Stimulated activated CD4-positive, alpha-beta T cell treated with anti-CD3 and anti-CD28 coated beads, Interleukin-12 subunit alpha, Interleukin-12 subunit beta, amount 100 ng/mL, for 4 hours (primary cell): ENCODE results near the gene CXCR5.
"Not testable (repeated sequence)": the region's sequence is repeated elsewhere in the genome, so short reads cannot be mapped to it uniquely, and the experiment has no call there.

Source experiments
- DNase-seq: peaks from one replicate; pipeline ENCODE4 v3.0.0-alpha.2; 2020

CXCR5 gene

DNA sequence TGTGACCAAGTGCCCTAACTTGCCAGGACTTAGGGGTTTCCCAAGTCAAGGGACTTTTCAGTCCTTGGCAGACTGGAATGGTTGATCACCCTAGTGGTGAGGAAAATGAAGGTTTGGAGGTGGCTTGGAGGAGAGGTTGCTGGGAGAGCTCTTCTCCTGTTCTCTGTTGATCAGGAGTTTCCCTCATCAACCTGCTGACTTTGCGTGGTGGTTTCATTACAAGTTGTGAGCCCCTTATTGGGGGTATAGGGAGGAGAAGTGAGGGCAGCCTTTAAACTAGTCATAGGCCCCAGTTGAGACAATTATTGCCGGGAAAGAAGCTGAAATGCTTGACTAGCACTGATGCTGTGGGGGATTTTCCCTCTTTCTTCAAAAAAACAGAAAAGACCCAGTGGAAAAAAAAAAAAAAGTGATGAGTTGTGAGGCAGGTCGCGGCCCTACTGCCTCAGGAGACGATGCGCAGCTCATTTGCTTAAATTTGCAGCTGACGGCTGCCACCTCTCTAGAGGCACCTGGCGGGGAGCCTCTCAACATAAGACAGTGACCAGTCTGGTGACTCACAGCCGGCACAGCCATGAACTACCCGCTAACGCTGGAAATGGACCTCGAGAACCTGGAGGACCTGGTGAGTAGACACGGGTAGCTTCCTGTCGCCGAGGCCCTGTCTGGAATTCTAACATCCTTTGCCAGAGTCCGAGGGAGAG, at the start of gene CXCR5:
Gene CXCR5, plus strand, starts transcription at position 525 of the 704 bp plus-strand sequence. Its CDS starts 50 bp downstream, at position 575.
- DNase-seq, result peak; percentile 54

GRCh38 chr11:118834427-118835028, 49.2 kb upstream of the CXCR5 start:
- DNase-seq, result no peak

DNA sequence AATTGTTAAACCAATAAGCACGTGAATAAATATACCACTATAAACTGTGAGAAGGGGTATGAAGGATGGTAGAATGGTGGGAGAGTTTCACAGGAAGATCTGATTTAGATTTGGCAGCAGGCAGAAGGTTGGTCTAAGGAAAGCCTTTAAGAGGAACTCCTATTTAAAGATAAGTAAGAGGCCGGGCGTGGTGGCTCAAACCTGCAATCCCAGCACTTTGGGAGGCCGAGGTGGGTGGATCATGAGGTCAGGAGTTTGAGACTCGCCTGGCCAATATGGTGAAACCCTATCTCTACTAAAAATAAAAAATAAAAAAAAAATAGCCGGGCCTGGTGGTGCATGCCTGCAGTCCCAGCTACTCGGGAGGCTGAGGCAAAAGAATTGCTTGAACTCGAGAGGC, 45.8 kb upstream of the CXCR5 start:
- DNase-seq, result no peak

DNA sequence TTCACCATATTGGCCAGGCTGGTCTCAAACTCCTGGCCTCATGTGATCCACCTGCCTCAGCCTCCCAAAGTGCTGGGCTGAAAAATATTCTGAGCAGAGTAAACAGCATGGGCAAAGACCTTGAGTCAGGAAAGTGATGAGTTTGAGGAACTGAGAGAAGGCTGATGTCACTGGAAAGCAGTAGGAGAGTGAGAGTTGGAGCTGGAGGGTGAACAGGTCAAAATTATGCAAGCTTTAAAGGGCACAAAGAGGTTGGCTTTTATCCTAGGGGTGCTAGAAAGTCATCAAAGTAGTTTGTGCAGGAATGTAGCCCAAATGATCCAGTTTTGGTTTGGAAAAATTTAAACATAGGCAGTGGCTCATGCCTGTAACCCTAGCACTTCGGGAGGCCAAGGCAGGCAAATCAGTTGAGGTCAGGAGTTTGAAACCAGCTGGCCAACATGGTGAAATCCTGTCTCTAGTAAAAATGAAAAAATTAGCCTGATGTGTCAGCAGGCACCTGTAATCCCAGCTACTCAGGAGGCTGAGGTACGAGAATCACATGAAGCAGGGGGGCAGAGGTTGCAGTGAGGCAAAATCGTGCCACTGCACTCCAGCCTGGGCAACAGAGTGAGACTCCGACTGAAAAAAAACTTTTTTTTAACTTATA, 44.7 kb upstream of the CXCR5 start:
- DNase-seq, result no peak

DNA sequence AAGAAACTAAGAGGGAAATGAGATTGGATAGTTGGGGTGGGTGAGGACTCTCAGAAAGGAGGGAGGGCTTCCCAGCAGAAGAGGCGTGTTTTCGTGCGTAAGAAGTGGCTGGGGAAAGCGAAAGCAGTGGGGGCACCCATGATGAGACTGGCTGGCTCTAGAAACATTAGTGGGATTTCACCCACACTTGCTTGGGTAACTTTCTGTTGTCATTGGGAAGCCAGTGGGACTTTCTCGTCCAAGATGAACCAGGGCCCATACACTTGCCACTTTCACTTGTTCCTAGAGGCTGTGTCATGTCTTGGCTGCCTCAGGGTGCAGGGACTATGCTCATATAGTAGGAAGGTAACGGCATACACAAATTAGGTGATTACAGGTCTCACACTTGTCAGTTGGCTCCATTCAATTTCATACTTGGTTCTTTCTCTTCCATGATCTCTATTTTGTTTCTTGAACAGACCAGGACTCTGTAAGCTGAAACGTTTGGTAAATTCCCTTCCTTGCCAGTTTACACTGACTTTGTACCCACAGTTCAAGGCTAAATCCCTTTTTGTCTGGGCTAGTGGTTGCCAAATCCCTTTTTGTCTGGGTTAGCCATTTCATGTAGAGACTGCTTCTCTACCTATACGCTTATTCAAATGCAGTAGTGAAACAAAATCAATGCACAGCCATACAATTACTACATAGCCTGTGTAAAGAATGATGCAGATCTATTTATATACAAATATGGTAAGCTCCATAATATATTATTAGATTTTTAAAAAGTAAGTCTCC, 42.0 kb upstream of the CXCR5 start:
- DNase-seq, result peak; percentile 39

- DNase-seq, result no peak
Measured at GRCh38 chr11:118842369-118842768, 41.3 kb upstream of the CXCR5 start.

DNA sequence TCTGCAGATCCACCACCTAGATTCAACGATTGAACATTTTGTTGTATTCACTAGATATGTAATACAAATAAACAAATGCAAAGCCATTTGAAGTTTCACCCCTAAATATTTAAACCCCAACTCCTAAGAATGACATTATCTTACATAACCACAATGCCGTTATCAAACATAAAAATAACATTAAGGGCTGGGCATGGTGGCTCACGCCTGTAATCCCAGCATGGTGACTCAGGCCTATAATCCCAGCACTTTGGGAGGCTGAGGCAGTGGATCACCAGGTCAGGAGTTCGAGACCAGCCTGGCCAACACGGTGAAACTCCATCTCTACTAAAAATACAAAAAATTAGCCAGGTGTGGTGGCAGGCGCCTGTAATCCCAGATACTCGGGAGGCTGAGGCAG, 40.8 kb upstream of the CXCR5 start:
- DNase-seq, result not testable (repeated sequence)

DNA sequence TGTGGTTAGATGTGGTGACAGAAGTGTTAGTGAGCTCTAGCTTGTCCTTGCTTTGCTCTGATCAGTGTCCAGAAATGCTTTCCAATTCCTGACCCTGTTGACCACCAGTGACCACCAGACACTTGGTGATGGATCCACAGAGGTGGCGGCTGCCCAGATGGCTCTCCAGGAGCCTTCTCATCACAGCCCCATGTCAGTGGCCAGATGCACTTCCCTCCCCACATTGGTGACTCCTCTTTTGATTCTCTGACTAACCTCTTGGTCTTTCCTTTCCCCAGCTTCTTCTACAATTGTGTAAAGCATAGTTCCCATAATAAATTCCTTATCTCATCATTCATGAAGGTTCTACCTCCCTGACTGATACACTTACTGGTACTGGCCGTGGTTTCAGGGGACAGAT, 40.1 kb upstream of the CXCR5 start:
- DNase-seq, result no peak

GRCh38 chr11:118845369-118845768, 38.3 kb upstream of the CXCR5 start:
- no peak for DNase-seq

- no peak for DNase-seq
Measured at GRCh38 chr11:118846181-118846935, 37.3 kb upstream of the CXCR5 start.

- DNase-seq, result no peak
Measured at GRCh38 chr11:118849825-118850224, 33.9 kb upstream of the CXCR5 start.

DNA sequence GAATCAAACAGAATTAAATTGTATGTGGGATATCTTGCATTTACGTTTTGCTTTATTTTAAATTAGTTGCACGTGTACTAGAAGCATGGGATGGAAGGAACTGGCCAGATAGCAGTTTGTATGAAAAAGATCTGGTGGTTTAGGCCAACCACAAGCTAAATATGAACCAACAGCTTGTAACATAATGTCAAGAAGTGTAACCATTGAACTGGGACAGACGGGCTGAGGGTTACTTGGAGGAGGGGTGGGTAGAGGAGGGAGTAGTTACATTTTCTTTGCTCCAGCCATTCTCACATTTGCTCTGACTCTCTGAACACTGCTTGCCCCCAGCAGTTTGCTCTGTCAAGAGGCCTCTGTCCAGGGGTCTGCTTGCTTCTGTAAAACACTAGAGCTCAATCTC, 31.7 kb upstream of the CXCR5 start:
- no peak for DNase-seq

DNA sequence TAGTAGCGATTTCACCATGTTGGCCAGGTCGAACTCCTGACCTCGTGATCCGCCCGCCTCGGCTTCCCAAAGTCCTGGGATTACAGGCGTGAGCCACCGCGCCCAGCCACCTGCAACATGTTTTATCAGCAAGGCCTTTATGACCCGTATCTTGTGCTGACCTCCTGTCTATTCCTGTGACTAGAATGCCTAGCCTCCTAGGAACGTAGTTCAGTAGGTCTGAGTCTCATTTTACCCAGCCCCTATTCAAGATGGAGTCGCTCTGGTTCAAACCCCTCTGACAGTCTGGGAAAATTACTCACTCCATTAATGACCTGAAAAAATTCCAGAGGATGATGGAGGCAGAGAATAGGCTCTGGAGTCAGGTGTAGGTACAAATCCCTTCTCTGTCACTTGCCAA, 30.0 kb upstream of the CXCR5 start:
- no peak for DNase-seq

DNA sequence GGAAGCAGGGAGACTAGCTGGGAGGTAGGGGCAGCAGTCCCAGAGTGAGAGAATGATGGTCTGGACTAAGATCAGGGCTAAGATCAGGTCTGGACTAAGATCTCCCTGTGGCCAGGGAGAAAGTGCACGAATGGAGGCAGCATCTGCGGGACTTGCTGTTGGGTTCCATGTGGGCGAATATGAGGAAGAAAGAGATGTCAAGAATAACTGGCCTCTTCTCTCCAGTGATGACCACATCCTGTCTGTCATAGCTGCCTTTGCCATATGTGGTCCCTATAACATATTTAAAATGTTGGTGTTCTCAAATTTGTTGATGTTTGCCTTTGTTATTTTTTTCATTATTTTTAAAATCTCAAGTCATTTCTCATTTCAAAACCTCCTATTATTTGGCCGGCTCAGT, 27.4 kb upstream of the CXCR5 start:
- DNase-seq, result no peak

GRCh38 chr11:118857385-118857784, 26.3 kb upstream of the CXCR5 start:
- DNase-seq, result no peak

GRCh38 chr11:118859973-118860372, 23.7 kb upstream of the CXCR5 start:
- no peak for DNase-seq

GRCh38 chr11:118868659-118869058, 15.0 kb upstream of the CXCR5 start:
- no peak for DNase-seq

DNA sequence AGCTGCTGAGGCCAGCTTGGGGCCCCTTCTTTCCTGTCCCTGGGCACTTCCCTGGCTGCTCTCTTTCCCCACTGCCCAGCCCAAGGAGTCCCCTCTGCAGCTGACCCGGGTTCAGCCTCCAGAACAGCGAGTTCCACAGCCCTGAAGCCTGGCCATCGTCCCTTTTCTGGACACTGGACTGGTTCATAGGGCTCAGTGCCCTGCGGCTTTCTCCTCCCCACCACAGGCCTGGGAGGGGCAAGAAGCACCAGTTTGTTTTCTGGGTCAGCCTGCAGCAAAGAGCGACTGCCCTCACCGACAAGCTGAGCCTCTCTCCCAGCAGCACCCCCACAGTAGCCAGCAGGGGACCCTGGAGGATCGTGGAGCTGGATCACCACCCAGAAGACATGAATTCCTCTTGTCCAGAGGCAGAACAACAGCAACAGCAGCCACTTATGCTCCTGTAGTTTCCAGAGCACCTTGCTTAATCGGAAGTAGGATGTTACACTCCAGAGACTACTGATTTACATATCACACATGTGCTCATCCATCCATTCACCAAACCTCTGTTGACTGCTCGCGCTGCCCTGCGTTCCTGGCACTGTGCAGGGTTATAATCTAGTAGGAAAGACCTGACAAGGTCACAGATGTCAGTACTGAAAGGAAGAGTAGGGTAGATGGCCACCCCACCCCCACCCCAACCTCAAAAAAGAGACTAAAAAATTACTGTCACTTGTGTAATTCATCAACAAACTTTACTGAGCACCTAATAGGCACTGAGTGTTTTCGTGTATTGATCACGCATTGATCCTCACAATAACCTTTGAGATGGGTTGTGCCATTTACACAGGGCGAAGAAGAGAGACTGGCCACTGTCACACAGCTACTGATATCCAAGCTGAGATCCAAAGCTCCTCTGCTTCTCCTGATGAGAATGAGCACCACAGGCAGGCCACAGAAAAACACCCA, 13.0 kb upstream of the CXCR5 start:
- no peak for DNase-seq

DNA sequence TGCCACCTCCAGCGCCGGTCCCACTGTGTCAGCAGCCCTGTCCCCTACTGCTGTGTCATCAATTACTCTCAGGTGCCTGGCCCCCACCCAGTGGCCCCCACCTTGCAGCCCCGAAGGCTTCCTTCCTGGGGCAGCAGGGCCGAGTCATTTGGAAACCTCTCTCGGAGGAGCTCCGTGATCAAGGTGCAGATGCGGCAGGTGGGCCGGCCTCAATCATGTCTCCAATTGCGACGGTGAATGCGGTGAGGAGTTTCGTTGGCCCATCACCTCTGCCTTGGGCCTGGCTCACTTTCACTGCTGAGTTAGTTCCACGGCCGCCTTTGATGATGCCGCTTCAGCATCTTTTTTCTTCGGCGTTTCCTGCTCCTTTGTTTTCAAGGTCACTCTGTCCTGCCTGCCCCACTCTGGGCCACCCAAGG, 11.3 kb upstream of the CXCR5 start:
- DNase-seq, result peak; percentile 54

DNA sequence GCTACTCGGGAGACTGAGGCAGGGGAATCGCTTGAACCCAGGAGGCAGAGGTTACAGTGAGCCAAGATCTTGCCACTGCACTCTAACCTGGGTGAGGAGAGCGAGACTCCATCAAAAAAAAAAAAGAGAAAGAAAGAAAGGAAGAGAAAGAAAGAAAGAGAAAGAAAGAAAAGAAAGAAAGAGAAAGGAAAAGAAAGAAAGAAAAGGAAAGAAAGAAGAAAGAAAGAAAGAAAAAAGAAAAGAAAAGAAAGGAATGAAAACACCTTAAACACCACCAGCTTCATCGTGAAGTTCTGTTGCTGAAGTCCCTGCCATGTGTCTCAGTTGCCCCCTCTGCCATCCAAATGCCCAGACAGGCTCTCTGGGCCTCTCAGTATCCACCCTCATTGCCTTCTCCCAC, 9.9 kb upstream of the CXCR5 start:
- no peak for DNase-seq

- DNase-seq, result no peak
Measured at GRCh38 chr11:118876286-118876685, 7.4 kb upstream of the CXCR5 start.
